Measurements from ENCODE around the gene PTPN13.

- TF ChIP-seq, protein P1, sequence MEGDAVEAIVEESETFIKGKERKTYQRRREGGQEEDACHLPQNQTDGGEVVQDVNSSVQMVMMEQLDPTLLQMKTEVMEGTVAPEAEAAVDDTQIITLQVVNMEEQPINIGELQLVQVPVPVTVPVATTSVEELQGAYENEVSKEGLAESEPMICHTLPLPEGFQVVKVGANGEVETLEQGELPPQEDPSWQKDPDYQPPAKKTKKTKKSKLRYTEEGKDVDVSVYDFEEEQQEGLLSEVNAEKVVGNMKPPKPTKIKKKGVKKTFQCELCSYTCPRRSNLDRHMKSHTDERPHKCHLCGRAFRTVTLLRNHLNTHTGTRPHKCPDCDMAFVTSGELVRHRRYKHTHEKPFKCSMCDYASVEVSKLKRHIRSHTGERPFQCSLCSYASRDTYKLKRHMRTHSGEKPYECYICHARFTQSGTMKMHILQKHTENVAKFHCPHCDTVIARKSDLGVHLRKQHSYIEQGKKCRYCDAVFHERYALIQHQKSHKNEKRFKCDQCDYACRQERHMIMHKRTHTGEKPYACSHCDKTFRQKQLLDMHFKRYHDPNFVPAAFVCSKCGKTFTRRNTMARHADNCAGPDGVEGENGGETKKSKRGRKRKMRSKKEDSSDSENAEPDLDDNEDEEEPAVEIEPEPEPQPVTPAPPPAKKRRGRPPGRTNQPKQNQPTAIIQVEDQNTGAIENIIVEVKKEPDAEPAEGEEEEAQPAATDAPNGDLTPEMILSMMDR (conservative IDR thresholded peaks at IDR 0.05; ENCODE audit: low read depth, low read length), result no peak
- TF ChIP-seq EZH2 (IDR thresholded peaks at IDR 0.05; ENCODE audit: borderline replicate concordance, low read depth, low read length, poor library complexity, severe bottlenecking), result no peak
Observed at GRCh38 chr4:86853209-86853608, 259.1 kb downstream of the PTPN13 start.
